CD4-positive, alpha-beta T cell treated with Interleukin-4 for 1 hour (primary cell): ENCODE measurements around the gene YBX3.

Source experiments
- DNase-seq, 2 donors: peaks; one replicate each; pipeline ENCODE4 v3.0.0-alpha.2; 2020 to 2022

YBX3 gene

GRCh38 chr12:10668526-10668925 lies 54.6 kb downstream of the YBX3 start:
- DNase-seq: peak in 1 of 2 donors; percentile 24

GRCh38 chr12:10667581-10667980 lies 55.5 kb downstream of the YBX3 start:
- DNase-seq: no peak

GRCh38 chr12:10664499-10664898 lies 58.6 kb downstream of the YBX3 start:
- no peak for DNase-seq

GRCh38 chr12:10663869-10664268 lies 59.3 kb downstream of the YBX3 start:
- no peak for DNase-seq

- DNase-seq: no peak
Observed at GRCh38 chr12:10661338-10661737, 61.8 kb downstream of the YBX3 start.

GRCh38 chr12:10654003-10654402 lies 69.1 kb downstream of the YBX3 start:
- DNase-seq: no peak

GRCh38 chr12:10652192-10652591 lies 70.9 kb downstream of the YBX3 start:
- no peak for DNase-seq
